ENCODE results near the gene CCR9. TPM values are rescaled to one million over a fixed set of nuclear protein-coding genes. Genes with fewer than 3 reads are reported as not detected.
"Not testable (repeated sequence)": the region's sequence is repeated elsewhere in the genome, so short reads cannot be mapped to it uniquely, and the experiment has no call there.

The CCR9 gene
- total RNA-seq, 1 donor from 2014 or later: not detected

DNA sequence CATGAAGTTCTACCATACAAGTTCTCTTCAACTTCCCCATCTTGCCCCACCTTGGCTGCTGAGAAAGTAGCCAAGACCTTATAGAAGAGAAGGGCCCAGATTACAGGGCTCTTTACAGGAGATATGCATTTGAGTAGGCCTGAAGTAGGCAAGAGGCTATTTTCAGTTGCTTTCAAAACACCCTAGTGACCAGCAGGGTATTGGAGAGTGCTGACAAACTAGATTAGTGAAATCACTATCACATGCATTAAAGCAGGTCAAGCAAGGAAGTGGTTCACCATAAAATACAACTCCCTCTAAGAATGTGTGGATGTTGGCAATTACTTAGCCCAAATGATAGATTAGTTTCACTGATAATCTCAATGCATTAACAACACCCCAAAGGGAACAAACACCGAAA lies 41.7 kb upstream of the CCR9 start:
- no peaks in the 10 kb centered on the region for H3K36me3 ChIP-seq
- TF ChIP-seq, protein P1, sequence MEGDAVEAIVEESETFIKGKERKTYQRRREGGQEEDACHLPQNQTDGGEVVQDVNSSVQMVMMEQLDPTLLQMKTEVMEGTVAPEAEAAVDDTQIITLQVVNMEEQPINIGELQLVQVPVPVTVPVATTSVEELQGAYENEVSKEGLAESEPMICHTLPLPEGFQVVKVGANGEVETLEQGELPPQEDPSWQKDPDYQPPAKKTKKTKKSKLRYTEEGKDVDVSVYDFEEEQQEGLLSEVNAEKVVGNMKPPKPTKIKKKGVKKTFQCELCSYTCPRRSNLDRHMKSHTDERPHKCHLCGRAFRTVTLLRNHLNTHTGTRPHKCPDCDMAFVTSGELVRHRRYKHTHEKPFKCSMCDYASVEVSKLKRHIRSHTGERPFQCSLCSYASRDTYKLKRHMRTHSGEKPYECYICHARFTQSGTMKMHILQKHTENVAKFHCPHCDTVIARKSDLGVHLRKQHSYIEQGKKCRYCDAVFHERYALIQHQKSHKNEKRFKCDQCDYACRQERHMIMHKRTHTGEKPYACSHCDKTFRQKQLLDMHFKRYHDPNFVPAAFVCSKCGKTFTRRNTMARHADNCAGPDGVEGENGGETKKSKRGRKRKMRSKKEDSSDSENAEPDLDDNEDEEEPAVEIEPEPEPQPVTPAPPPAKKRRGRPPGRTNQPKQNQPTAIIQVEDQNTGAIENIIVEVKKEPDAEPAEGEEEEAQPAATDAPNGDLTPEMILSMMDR (IDR thresholded peaks at IDR 0.05): no peak
- H3K4me3 ChIP-seq: no peak overlapping the region
- ATAC-seq (no peak), DNase-seq (no peak)
- H3K27me3 ChIP-seq: no peaks in the 10 kb centered on the region
- H3K27ac ChIP-seq: no peak overlapping the region
- intact Hi-C loops (cut with DNase I): no loop called here
- H3K9me3 ChIP-seq: no peaks in the 10 kb centered on the region
- H3K4me1 ChIP-seq: peaks cover 14% of the 10 kb centered on the region

DNA sequence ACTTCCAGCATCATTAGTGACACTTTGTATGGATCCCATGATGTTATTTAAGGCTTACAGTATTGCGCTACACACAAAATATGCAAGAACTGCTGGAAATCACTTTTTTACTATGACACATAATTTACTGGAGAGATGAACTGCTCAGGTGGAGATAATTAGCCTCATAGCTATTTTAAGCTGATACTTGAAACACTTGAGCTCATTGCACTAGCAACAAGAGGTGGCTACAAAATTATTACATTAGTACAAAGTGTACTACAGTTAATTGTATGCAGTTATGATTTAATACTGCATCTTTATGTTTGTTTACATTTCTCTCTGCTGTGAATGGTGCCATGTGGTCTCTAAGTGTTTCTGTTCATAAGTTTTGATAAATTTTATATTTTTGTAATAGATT lies 38.0 kb upstream of the CCR9 start:
- intact Hi-C loops (cut with DNase I): no loop called here
- no peak for DNase-seq
- no peak overlapping the region for H3K4me3 ChIP-seq
- H3K4me1 ChIP-seq: no peaks in the 10 kb centered on the region
- TF ChIP-seq, protein P1 (IDR thresholded peaks at IDR 0.05): no peak
- ATAC-seq: no peak
- no peaks in the 10 kb centered on the region for H3K27me3 ChIP-seq
- no peak overlapping the region for H3K27ac ChIP-seq
- no peaks in the 10 kb centered on the region for H3K9me3 ChIP-seq
- H3K36me3 ChIP-seq: no peaks in the 10 kb centered on the region

DNA sequence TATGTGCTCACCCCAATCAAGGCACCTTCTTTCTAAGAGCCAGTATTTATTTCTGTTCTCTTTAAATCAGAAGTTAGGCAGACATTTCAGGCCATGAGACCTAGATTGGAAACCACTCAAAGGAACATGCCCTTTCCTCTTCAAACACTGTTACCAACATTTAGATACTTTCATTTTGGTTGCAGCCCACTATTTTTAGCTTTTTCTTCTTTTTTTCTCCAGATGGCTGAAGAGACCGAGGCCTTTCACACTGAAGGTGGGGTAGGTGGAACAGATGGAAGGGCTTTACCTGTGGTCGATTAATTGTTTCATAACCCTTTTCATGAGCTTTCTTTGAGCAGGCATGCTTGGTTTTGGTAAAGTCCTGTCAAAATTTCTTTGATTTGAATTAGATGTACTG lies 33.5 kb upstream of the CCR9 start:
- ATAC-seq: no peak
- no peak for DNase-seq

GRCh38 chr3:45856323-45856722 lies 30.0 kb upstream of the CCR9 start:
- intact Hi-C loops (cut with DNase I); H3K4me1 ChIP-seq; H3K36me3 ChIP-seq; DNase-seq; H3K27ac ChIP-seq; ATAC-seq; H3K4me3 ChIP-seq; H3K9me3 ChIP-seq; H3K27me3 ChIP-seq: not testable (repeated sequence)

More for the DNA sequence above, 33.5 kb upstream of the CCR9 start:
- no peak overlapping the region for H3K27ac ChIP-seq
- H3K27me3 ChIP-seq: no peaks in the 10 kb centered on the region
- no peaks in the 10 kb centered on the region for H3K36me3 ChIP-seq
- TF ChIP-seq, protein P1 (IDR thresholded peaks at IDR 0.05): no peak
- H3K9me3 ChIP-seq: no peaks in the 10 kb centered on the region
- no peaks in the 10 kb centered on the region for H3K4me1 ChIP-seq
- intact Hi-C loops (cut with DNase I): no loop called here
- H3K4me3 ChIP-seq: no peak overlapping the region

DNA sequence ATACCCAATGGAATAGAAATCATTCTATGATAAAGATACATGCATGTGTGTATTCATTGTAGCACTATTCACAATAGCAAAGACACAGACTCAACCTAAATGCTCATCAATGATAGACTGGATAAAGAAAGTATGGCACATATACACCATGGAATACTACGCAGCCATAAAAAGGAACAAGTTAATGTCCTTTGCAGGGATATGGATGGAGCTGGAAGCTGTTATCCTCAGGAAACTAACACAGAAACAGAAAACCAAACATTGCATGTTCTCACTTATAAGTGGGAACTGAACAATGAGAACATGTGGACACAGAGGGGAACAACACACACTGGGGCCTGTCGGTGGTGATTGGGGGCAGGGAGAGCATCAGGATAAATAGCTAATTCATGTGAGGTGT lies 29.3 kb upstream of the CCR9 start:
- not testable (repeated sequence) for H3K27ac ChIP-seq, ATAC-seq, H3K27me3 ChIP-seq

DNA sequence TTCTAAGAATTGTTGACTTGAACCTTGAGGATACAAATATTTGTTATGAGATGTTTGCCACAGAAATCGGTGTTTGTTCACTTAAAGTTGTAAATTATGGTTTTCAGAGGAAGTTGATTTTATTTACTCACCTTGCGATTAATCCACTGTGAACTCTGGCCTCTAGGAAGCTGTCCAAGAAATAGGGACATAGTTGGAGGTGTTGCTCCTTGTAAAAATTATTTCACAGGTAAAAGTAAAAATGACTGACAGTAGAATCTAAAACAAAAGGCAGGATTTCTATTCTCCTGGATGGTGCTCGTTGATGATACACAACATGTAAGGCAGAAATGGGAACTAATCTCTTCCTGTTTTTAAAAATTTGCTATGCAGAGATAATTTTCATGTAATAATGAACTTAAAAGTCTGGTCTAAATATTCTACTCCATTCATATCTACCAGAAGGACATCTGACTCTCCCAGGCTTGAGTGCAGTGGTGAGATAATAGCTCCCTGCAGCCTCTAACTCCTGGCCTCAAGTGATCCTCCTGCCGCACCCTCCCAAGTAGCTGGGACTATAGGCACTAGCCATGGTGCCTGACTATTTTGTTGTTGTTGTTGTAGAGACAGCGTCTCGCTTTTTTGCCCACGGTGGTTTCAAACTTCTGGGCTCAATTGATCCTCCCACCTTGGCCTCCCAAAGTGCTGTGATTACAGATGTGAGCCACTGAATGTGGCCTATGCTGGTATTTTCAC lies 27.4 kb upstream of the CCR9 start:
- no peak for ATAC-seq
- no peak for DNase-seq
- no peaks in the 10 kb centered on the region for H3K9me3 ChIP-seq
- H3K4me3 ChIP-seq: no peak overlapping the region
- no peak overlapping the region for H3K27ac ChIP-seq
- TF ChIP-seq, protein P1 (IDR thresholded peaks at IDR 0.05): no peak
- no peaks in the 10 kb centered on the region for H3K4me1 ChIP-seq
- no peaks in the 10 kb centered on the region for H3K36me3 ChIP-seq
- no peaks in the 10 kb centered on the region for H3K27me3 ChIP-seq
- intact Hi-C loops (cut with DNase I): no loop called here

More for the DNA sequence above, 29.3 kb upstream of the CCR9 start:
- H3K4me3 ChIP-seq; H3K36me3 ChIP-seq; H3K9me3 ChIP-seq; intact Hi-C loops (cut with DNase I); H3K4me1 ChIP-seq; DNase-seq: not testable (repeated sequence)

DNA sequence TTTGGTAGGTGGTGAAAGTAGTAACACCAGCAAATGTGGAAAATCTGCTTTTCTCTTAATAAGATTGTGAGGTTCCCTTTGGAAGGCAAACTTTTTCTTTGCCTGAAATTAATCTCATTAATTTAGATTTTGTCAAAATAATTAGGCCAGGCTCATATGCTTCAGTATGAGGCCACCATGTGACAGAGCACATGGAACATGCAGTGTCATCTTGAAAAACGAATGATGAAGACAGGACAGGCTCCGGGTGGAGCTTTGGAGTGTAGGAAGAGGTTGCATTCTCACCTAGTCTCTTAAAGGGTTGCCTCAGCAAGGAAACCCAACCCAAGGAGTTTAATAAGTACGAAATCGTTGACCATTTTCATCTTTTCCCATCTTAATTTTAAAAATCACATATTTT lies 25.9 kb upstream of the CCR9 start:
- no peaks in the 10 kb centered on the region for H3K4me1 ChIP-seq
- no peak for ATAC-seq
- no peaks in the 10 kb centered on the region for H3K9me3 ChIP-seq
- no peak for DNase-seq
- no peaks in the 10 kb centered on the region for H3K36me3 ChIP-seq
- intact Hi-C loops (cut with DNase I): no loop called here
- H3K27me3 ChIP-seq: no peaks in the 10 kb centered on the region
- H3K4me3 ChIP-seq: no peak overlapping the region
- no peak overlapping the region for H3K27ac ChIP-seq
- TF ChIP-seq, protein P1 (IDR thresholded peaks at IDR 0.05): no peak

All from upper lobe of right lung (tissue), 1 donor.